Astrocyte of the spinal cord (primary cell): ENCODE results near the gene UBE2L3.

Experiments used
- DNase-seq: peaks from one replicate; pipeline ENCODE4 v3.0.0; 2011; ENCODE audit warnings: low read depth, low spot score
- H3K4me3 ChIP-seq: 2 replicates; pipeline ENCODE4 v1.5.1; 2011; ENCODE audit warnings: low read depth, mild to moderate bottlenecking, low read length, moderate library complexity
- in situ Hi-C: cut with HindIII; loops from 2 replicates; pipeline ENCODE4 v1.10.0; 2017; ENCODE audit warnings: low sequenced_read_pairs
- TF ChIP-seq, protein P1 (sequence below): IDR thresholded peaks from 2 replicates; pipeline ENCODE4 v1.5.1; 2012; ENCODE audit warnings: low read depth, mild to moderate bottlenecking, low read length, inconsistent platforms

UBE2L3 gene

DNA sequence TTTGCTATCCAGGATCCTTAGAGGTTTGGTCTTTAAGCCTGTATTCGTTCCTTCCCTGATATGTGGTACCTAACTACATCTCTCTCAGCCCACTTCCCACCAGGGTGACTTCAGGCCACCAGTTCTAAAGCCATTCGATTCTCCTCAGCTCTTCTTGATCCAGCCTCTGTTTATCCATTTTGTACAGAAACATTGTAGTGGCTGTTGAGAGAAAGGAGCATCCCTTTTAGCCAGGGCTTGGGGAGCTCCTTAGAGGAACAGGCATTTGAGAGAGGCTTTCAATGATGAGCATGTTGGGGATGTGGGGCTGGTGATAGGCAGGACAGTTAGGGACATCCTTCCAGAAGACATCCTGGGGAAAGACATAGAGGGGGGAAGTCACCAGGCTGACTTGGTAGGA is 17.9 kb downstream of the UBE2L3 start:
- in situ Hi-C loops = no loop called here
- DNase-seq = no peak

DNA sequence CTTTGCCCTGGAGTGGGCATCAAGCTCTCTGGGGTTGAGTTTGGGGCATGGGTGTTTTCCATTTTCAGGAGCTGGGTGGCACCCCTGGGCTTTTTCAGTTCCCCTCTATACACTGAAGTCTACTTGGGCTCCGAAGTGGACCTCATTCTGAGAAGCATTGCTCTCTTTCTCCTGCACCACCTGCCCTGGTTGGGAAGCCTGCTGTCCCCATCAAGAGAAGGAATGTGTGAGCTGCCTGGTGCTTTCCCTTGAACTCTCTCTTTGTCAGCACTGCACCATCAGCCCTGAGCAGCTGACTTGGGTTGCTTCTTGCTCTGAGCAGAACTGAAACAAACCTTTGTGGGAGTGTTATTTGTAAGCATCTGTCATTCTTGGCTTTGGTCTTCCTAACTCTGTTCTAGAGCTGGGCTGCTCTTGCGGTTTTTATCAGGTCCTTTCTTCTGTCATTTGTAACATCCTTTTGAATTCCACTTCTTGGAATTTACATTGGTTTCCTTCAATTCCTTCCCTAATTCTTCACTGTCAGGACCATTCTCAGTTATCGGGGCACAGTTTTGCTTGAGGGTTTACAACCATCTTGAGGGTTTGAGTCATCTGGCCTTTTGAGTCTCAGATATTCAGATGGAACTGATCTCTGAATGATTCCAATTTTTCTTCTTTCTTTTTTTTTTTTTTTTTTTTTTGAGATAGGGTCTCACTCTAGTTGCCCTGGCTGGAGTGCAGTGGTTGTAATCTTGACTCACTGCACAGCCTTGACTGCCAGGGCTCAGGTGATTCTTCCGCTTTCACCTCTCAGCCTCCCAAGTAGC is 20.5 kb downstream of the UBE2L3 start:
- no peak for DNase-seq
- H3K4me3 ChIP-seq = no peak overlapping the region
- TF ChIP-seq, protein P1, sequence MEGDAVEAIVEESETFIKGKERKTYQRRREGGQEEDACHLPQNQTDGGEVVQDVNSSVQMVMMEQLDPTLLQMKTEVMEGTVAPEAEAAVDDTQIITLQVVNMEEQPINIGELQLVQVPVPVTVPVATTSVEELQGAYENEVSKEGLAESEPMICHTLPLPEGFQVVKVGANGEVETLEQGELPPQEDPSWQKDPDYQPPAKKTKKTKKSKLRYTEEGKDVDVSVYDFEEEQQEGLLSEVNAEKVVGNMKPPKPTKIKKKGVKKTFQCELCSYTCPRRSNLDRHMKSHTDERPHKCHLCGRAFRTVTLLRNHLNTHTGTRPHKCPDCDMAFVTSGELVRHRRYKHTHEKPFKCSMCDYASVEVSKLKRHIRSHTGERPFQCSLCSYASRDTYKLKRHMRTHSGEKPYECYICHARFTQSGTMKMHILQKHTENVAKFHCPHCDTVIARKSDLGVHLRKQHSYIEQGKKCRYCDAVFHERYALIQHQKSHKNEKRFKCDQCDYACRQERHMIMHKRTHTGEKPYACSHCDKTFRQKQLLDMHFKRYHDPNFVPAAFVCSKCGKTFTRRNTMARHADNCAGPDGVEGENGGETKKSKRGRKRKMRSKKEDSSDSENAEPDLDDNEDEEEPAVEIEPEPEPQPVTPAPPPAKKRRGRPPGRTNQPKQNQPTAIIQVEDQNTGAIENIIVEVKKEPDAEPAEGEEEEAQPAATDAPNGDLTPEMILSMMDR = no peak
- in situ Hi-C loops = no loop called here

More for the DNA sequence above, 17.9 kb downstream of the UBE2L3 start:
- no peak overlapping the region for H3K4me3 ChIP-seq
- TF ChIP-seq, protein P1 = no peak

DNA sequence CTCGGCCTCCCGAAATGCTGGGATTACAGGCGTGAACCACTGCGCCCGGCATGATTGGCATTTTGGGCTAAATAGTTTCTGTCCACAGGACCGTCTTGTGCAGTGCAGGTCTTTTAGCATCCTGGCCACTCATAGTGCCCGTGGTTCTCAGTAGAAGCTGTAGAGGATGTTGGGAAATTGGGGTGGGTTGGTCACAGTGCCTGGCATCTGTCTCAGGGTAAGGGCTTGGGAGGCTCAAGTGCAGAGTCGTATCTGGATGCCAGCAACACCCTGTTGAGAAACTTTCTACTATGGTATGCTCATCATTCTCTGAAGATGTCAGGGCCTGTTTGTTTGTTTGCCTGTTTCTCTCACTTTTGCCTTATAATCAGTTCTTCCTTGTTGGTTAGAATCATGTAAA is 21.9 kb downstream of the UBE2L3 start:
- no peak for DNase-seq
- H3K4me3 ChIP-seq = no peak overlapping the region
- in situ Hi-C loops = no loop called here
- TF ChIP-seq, protein P1 = no peak

DNA sequence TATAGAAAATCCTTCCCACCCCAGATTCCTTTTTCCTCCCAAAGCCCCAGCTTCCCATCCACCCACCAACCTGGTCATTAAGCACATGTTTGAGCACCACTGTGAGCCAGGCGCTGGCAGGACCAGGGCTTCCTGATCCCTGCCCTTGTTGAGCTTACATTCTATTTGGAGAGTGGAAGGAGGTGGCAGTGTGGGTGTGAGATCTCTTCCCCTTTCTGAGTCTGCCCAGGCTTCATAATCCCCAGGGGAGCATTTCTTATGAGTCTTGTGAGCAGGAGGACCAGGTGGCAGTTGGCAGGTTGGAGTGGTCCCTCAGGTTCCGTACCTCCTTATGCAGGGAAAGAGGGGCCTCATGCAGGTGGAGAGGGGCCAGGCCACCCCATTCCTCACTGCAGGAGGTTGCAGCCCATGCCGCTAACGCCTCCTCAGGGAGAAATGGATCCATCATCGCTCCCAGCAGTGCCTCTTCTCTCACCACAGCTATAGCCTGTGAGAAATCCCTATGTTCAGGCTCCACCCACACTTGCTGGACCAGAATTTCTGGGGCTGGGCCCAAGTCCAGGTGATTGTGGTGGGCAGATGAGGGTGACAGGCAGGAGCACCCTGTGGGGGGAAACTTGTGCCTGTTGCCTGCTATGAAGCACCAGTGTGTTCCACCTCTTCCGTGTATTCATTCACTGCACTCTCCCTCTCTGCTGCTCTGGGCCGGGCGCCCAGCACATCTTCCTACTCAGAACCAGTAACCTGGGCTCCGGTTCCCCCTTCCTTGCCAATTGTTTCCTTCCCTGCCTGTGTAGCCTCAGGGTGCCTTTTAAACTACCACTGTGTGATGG is 23.5 kb downstream of the UBE2L3 start:
- no peak for DNase-seq
- TF ChIP-seq, protein P1 = no peak
- no peak overlapping the region for H3K4me3 ChIP-seq
- in situ Hi-C loops = no loop called here

DNA sequence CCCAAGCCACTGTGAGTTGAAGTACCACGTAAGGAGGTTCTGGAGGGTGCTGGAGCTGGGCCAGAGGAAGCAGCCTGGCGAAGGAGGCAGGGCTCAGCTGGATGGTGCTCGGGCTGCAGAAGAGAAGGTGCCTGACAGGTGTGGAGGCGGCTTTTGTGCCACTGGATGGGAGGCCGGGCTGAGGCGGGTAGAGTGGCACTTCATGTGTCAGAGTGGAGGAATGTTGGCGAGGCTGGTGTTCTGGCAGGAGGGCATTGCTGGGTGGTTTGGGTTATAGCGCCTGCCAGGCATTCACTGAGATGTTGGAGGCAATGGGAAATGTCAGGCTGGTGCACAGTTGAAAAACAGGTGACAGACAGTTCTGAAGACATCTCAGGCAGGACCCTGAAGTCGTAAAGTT is 24.2 kb downstream of the UBE2L3 start:
- TF ChIP-seq, protein P1 = no peak
- no peak overlapping the region for H3K4me3 ChIP-seq
- in situ Hi-C loops = no loop called here
- no peak for DNase-seq

DNA sequence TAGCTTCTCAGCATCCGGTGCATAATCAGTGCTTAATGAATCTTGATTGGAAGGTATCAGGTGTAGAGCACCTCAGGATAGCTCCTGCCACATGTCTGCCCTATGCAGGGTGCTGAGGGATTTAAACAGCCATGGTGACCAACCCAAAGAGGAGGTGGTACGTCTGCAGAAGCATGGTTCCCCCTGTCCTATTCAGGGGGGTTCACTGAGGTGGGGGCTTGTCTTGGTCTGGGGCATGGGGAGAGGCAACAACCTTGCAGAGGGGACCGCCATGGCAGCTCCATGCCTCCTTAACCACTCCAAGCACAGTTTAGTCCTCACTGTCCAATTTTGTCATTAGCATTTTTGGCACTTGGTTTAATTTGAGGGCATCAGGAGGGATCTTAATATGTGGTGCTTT is 24.9 kb downstream of the UBE2L3 start:
- in situ Hi-C loops = no loop called here
- H3K4me3 ChIP-seq = no peak overlapping the region
- TF ChIP-seq, protein P1 = no peak
- no peak for DNase-seq
